Fibroblast of mammary gland (primary cell): ENCODE measurements around the gene SNX8.

ENCODE experiments used
- DNase-seq: peaks from one replicate; pipeline ENCODE4 v3.0.0-alpha.2; 2010; ENCODE audit warnings: low read depth
- H3K4me3 ChIP-seq: 2 replicates; pipeline ENCODE4 v1.5.1; 2011; ENCODE audit warnings: low read depth, mild to moderate bottlenecking, low read length, moderate library complexity; ENCODE audit not compliant: control insufficient read depth
- CTCF ChIP-seq: conservative IDR thresholded peaks from 2 replicates; pipeline ENCODE4 v1.5.1; 2011; ENCODE audit warnings: low read depth, low read length, inconsistent platforms; ENCODE audit not compliant: control insufficient read depth, insufficient read depth

The SNX8 gene

GRCh38 chr7:2357165-2357564 is 42.9 kb upstream of the SNX8 start:
- H3K4me3 ChIP-seq: peak overlapping the region; percentile 14
- no peak for TF ChIP-seq CTCF
- peak; percentile 59 for DNase-seq

- H3K4me3 ChIP-seq: peak overlapping the region; percentile 94
- peak; percentile 12 for DNase-seq
- TF ChIP-seq CTCF: no peak
These were observed 41.4 kb upstream of the SNX8 start for GRCh38 chr7:2355705-2356008.

- no peak for TF ChIP-seq CTCF
- peak overlapping the region; percentile 94 for H3K4me3 ChIP-seq
- peak; percentile 8 for DNase-seq
These were observed 40.9 kb upstream of the SNX8 start for GRCh38 chr7:2354939-2355704.

- DNase-seq: peak; percentile 92
- H3K4me3 ChIP-seq: peak within 1 kb of the TSS; percentile 94
- no peak for TF ChIP-seq CTCF
These were observed 40.1 kb upstream of the SNX8 start, which contains the start of gene EIF3B for GRCh38 chr7:2354186-2354938. TSS of gene EIF3B (plus strand) at chr7:2354827. CDS start at chr7:2354922, 95 bp downstream.

- DNase-seq: peak; percentile 86
These were observed 39.6 kb upstream of the SNX8 start for GRCh38 chr7:2353936-2354185.

More at GRCh38 chr7:2353936-2354185, 39.6 kb upstream of the SNX8 start:
- TF ChIP-seq CTCF: no peak
- H3K4me3 ChIP-seq: peak overlapping the region; percentile 94
